ENCODE results near the gene TRIM10. TPM values are rescaled to one million over a fixed set of nuclear protein-coding genes. Genes with fewer than 3 reads are reported as not detected.
"Not testable (repeated sequence)": the region's sequence is repeated elsewhere in the genome, so short reads cannot be mapped to it uniquely, and the experiment has no call there.

TRIM10 gene
- total RNA-seq, 2 donors from 2014 or later = not detected

DNA sequence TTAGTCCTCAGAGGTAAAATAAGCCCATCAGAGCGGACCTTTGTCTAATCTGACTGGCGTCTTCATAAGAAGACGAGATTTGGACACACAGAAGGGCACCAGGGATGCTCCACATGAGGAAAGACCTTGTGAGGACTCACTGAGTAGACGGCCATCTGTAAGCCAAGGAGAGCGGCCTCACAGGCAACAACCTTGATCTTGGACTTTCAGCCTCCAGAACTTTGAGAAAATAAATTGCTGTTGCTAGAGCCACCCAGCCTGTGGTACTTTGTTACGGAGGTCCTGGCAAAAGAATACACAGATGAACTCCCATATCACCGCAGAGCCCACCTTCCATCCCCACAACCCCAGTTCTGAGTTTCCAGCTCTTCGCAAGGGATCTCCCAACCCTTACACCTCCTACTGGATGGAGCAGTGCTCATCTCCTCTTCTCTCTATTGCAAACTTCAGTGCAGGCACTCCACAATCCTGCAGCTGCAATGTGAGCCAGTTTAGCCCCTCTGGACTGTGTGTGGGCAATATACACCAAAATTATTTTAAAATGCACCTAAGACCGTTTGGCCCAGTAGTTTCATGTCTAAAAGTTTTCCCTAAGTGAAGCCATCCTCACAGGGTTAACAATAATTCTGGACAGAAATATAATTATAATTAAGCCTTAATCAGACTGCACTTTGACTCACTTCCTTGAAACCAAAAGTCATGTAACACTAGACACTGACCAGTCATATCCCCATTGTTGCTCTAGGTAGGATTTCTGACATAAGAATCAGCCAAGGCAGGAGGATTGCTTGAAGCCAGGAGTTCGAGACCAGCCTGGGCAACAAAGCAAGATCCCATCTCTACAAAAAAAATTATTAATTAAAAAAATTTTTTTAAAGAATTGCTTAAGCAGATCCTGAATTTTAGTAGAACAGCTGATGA, 39.3 kb downstream of the TRIM10 start:
- ATAC-seq (ENCODE audit: insufficient number of reproducible peaks, low FRiP score, low read depth) (no peak), DNase-seq (ENCODE audit: low spot score) (no peak)
- no peaks in the 10 kb centered on the region for H3K9me3 ChIP-seq
- no peaks in the 10 kb centered on the region for H3K27me3 ChIP-seq (replicated peaks; ENCODE audit: insufficient read depth)
- no peaks in the 10 kb centered on the region for H3K36me3 ChIP-seq
- TF ChIP-seq, protein P1, sequence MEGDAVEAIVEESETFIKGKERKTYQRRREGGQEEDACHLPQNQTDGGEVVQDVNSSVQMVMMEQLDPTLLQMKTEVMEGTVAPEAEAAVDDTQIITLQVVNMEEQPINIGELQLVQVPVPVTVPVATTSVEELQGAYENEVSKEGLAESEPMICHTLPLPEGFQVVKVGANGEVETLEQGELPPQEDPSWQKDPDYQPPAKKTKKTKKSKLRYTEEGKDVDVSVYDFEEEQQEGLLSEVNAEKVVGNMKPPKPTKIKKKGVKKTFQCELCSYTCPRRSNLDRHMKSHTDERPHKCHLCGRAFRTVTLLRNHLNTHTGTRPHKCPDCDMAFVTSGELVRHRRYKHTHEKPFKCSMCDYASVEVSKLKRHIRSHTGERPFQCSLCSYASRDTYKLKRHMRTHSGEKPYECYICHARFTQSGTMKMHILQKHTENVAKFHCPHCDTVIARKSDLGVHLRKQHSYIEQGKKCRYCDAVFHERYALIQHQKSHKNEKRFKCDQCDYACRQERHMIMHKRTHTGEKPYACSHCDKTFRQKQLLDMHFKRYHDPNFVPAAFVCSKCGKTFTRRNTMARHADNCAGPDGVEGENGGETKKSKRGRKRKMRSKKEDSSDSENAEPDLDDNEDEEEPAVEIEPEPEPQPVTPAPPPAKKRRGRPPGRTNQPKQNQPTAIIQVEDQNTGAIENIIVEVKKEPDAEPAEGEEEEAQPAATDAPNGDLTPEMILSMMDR (IDR thresholded peaks at IDR 0.05) = no peak
- no peaks in the 10 kb centered on the region for H3K4me1 ChIP-seq (ENCODE audit: control insufficient read depth in 1 of 2, low read depth in 2 of 2)
- no peak overlapping the region for H3K4me3 ChIP-seq
- H3K27ac ChIP-seq = no peak overlapping the region

DNA sequence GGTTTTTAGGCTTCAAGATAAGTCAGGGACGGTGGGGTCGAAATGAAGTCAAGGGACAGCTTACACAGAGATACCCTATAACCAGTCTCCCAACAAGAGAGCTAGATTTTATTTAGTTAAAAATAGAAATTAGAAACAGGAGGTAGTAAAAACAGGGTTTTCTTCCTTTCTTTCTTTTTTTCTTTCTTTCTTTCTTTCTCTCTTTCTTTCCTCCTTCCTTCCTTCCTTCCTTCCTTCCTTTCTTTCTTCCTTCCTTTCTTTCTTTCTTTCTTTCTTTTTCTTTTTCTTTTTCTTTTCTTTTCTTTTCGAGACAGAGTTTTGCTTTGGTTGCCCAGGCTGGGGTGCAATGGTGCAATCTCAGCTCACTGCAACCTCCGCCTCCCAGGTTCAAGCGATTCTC, 42.3 kb downstream of the TRIM10 start:
- not testable (repeated sequence) for H3K4me3 ChIP-seq; H3K9me3 ChIP-seq; H3K27me3 ChIP-seq (replicated peaks; ENCODE audit: insufficient read depth); H3K27ac ChIP-seq; DNase-seq (ENCODE audit: low spot score); ATAC-seq (ENCODE audit: insufficient number of reproducible peaks, low FRiP score, low read depth); H3K36me3 ChIP-seq; H3K4me1 ChIP-seq (ENCODE audit: control insufficient read depth in 1 of 2, low read depth in 2 of 2)

GRCh38 chr6:30116724-30117123, 44.3 kb downstream of the TRIM10 start:
- TF ChIP-seq, protein P1 (IDR thresholded peaks at IDR 0.05) = no peak
- Histone ChIP-seq H3K4me1 (ENCODE audit: control insufficient read depth in 1 of 2, low read depth in 2 of 2) (no peaks in the 10 kb centered on the region), H3K9me3 (no peaks in the 10 kb centered on the region), H3K27ac (no peak overlapping the region), H3K36me3 (no peaks in the 10 kb centered on the region), H3K4me3 (no peak overlapping the region), H3K27me3 (replicated peaks; ENCODE audit: insufficient read depth) (no peaks in the 10 kb centered on the region)
- DNase-seq (ENCODE audit: low spot score) (no peak), ATAC-seq (ENCODE audit: insufficient number of reproducible peaks, low FRiP score, low read depth) (no peak)

GRCh38 chr6:30113841-30114240, 47.2 kb downstream of the TRIM10 start:
- H3K4me1 ChIP-seq (ENCODE audit: control insufficient read depth in 1 of 2, low read depth in 2 of 2) = no peaks in the 10 kb centered on the region
- H3K36me3 ChIP-seq = no peaks in the 10 kb centered on the region
- H3K27ac ChIP-seq = no peak overlapping the region
- ATAC-seq (ENCODE audit: insufficient number of reproducible peaks, low FRiP score, low read depth) (no peak), DNase-seq (ENCODE audit: low spot score) (no peak)
- TF ChIP-seq, protein P1 (IDR thresholded peaks at IDR 0.05) = no peak
- H3K27me3 ChIP-seq (replicated peaks; ENCODE audit: insufficient read depth) = no peaks in the 10 kb centered on the region
- H3K4me3 ChIP-seq = no peak overlapping the region
- no peaks in the 10 kb centered on the region for H3K9me3 ChIP-seq

DNA sequence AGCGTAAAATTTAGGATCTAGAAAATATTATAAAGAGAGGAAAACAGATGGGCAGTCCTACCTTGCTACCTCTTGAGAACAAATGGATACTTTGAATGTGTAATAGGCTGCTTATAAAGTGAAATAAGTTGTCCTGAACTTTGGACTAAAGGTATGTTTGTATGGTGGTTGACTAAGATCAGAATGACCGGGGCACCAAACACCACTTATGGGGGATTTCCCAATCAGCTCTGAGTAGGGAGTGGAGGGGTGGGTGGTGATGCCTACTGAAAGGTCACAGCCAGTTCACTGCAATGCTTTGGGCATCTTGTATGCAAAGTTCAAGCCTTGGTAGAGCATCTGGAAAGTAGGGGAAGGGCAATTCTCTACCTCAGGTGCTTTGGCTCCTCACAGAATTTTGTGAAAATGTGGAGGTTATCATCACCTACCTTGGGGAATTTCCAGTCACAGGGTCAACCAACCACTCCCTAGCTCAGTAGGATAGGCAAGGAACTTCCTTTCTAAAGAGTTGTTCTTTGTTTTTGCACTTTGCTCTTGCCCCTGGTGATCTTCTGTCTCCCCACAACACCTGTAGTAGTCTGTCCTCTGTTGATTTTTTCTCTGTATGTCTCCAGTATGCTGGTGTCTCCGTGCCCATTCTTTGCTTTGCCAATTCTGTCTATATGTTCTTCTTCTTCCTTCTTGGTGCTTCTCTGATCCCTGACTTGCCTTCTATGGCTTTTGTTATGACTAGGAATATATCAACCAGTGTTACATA, 47.8 kb downstream of the TRIM10 start, which contains the start of gene TRIM31:
Gene TRIM31, minus strand, starts transcription at position 88 of the 757 bp plus-strand sequence. CDS start 285 bp downstream, outside the sequence.
- Histone ChIP-seq H3K9me3 (no peaks in the 10 kb centered on the region), H3K4me1 (ENCODE audit: control insufficient read depth in 1 of 2, low read depth in 2 of 2) (no peaks in the 10 kb centered on the region), H3K4me3 (no peak within 1 kb of the TSS), H3K27me3 (replicated peaks; ENCODE audit: insufficient read depth) (no peaks in the 10 kb centered on the region), H3K36me3 (no peaks in the 10 kb centered on the region), H3K27ac (no peak within 1 kb of the TSS)
- no peak for DNase-seq (ENCODE audit: low spot score)
- ATAC-seq (ENCODE audit: insufficient number of reproducible peaks, low FRiP score, low read depth) = no peak
- TF ChIP-seq, protein P1 (IDR thresholded peaks at IDR 0.05) = no peak
